HEK293 (cell line): ENCODE data around the gene EFCAB10.
A peak's percentile ranks its signal among the peaks of the same experiment; 100 is the strongest.
"Not testable (repeated sequence)": the region's sequence is repeated elsewhere in the genome, so short reads cannot be mapped to it uniquely, and the experiment has no call there.

Experiments used
- CTCF ChIA-PET: fragments of 350-600 bp; formaldehyde crosslinking; extraction: SDS; loops from one replicate; lab custom pipeline; 2021; ENCODE audit warnings: antibody characterized with exemption; lab: Yijun Ruan, JAX
- POLR2A ChIA-PET: fragments of 300-600 bp; formaldehyde crosslinking; extraction: SDS; loops from one replicate; lab custom pipeline; 2020; ENCODE audit warnings: antibody characterized with exemption, inconsistent platforms; lab: Yijun Ruan, JAX
- H3K27ac ChIP-seq: fragments of 200-500 bp; sonication (Bioruptor generic); 2 replicates; pipeline ENCODE4 v1.5.1; 2014; ENCODE audit warnings: low read depth, low read length, control low read depth, inconsistent platforms; ENCODE audit errors: extremely low read depth
- H3K36me3 ChIP-seq, 2 experiments: fragments of 200-500 bp in 1 of 2; sonication (Bioruptor generic) in 1 of 2; 1 replicate in 1 of 2; 2 replicates in 1 of 2; pipeline ENCODE4 v1.5.1; 2014 to 2017; ENCODE audit warnings: inconsistent platforms in 2 of 2, low read length in 2 of 2; ENCODE audit not compliant: control insufficient read depth in 2 of 2, insufficient read depth in 1 of 2
- H3K4me1 ChIP-seq: fragments of 200-500 bp; sonication (Bioruptor generic); 2 replicates; pipeline ENCODE4 v1.5.1; 2014; ENCODE audit warnings: mild to moderate bottlenecking, low read length, inconsistent platforms; ENCODE audit not compliant: control insufficient read depth, insufficient read depth
- H3K4me3 ChIP-seq: 2 replicates; pipeline ENCODE4 v1.5.1; 2011; ENCODE audit warnings: low read depth, mild to moderate bottlenecking, control low read depth, low read length, moderate library complexity
- H3K9me3 ChIP-seq: fragments of 200-500 bp; sonication (Bioruptor generic); 2 replicates; pipeline ENCODE4 v1.5.1; 2014; ENCODE audit warnings: low read depth, low read length, inconsistent platforms; ENCODE audit not compliant: control insufficient read depth, insufficient read depth
- RBAK ChIP-seq: fragments of 450-650 bp; formaldehyde crosslinking; IDR thresholded peaks from 2 replicates; pipeline ENCODE4 v1.5.1; 2016; ENCODE audit warnings: missing biosample characterization, missing genetic modification characterization
- REST ChIP-seq: fragments of 450-650 bp; formaldehyde crosslinking; IDR thresholded peaks from 2 replicates; pipeline ENCODE4 v1.5.1; 2016; ENCODE audit warnings: missing biosample characterization, missing genetic modification characterization
- ZBTB11 ChIP-seq: fragments of 450-650 bp; formaldehyde crosslinking; conservative IDR thresholded peaks from 2 replicates; pipeline ENCODE4 v1.5.1; 2016; ENCODE audit warnings: low read depth, missing biosample characterization, missing genetic modification characterization
- ZBTB8A ChIP-seq: fragments of 450-650 bp; formaldehyde crosslinking; IDR thresholded peaks from 2 replicates; pipeline ENCODE4 v1.5.1; 2016; ENCODE audit warnings: missing biosample characterization, missing genetic modification characterization
- ZFP37 ChIP-seq: fragments of 450-650 bp; formaldehyde crosslinking; IDR thresholded peaks from 2 replicates; pipeline ENCODE4 v1.5.1; 2016; ENCODE audit warnings: missing biosample characterization, missing genetic modification characterization
- ZNF121 ChIP-seq: fragments of 450-650 bp; formaldehyde crosslinking; IDR thresholded peaks from 2 replicates; pipeline ENCODE4 v1.5.1; 2016; ENCODE audit warnings: missing biosample characterization, missing genetic modification characterization
- ZNF140 ChIP-seq: fragments of 450-650 bp; formaldehyde crosslinking; IDR thresholded peaks from 2 replicates; pipeline ENCODE4 v1.5.1; 2016; ENCODE audit warnings: missing biosample characterization, missing genetic modification characterization
- ZNF202 ChIP-seq: fragments of 450-650 bp; formaldehyde crosslinking; IDR thresholded peaks from 2 replicates; pipeline ENCODE4 v1.5.1; 2016; ENCODE audit warnings: missing biosample characterization, missing genetic modification characterization, borderline replicate concordance
- ZNF266 ChIP-seq: fragments of 450-650 bp; formaldehyde crosslinking; IDR thresholded peaks from 2 replicates; pipeline ENCODE4 v1.5.1; 2016; ENCODE audit warnings: missing biosample characterization, missing genetic modification characterization, low read depth
- ZNF341 ChIP-seq: fragments of 450-650 bp; formaldehyde crosslinking; IDR thresholded peaks from 2 replicates; pipeline ENCODE4; 2016; ENCODE audit warnings: low read depth, missing biosample characterization, missing genetic modification characterization
- ZNF354C ChIP-seq: fragments of 450-650 bp; formaldehyde crosslinking; IDR thresholded peaks from 2 replicates; pipeline ENCODE4 v1.5.1; 2016; ENCODE audit warnings: missing biosample characterization, missing genetic modification characterization, low read depth, borderline replicate concordance
- ZNF394 ChIP-seq: fragments of 450-650 bp; formaldehyde crosslinking; IDR thresholded peaks from 2 replicates; pipeline ENCODE4 v1.5.1; 2016; ENCODE audit warnings: missing biosample characterization, missing genetic modification characterization, mild to moderate bottlenecking, moderate library complexity, borderline replicate concordance
- ZNF426 ChIP-seq: fragments of 450-650 bp; formaldehyde crosslinking; IDR thresholded peaks from 2 replicates; pipeline ENCODE4 v1.5.1; 2017; ENCODE audit warnings: missing biosample characterization, missing genetic modification characterization, mild to moderate bottlenecking, inconsistent platforms, moderate library complexity
- ZNF433 ChIP-seq: fragments of 450-650 bp; formaldehyde crosslinking; IDR thresholded peaks from 2 replicates; pipeline ENCODE4 v1.5.1; 2016; ENCODE audit warnings: missing biosample characterization, missing genetic modification characterization, low read depth
- ZNF501 ChIP-seq: fragments of 450-650 bp; formaldehyde crosslinking; IDR thresholded peaks from 2 replicates; pipeline ENCODE4 v1.5.1; 2016; ENCODE audit warnings: missing biosample characterization, missing genetic modification characterization
- ZNF510 ChIP-seq: fragments of 450-650 bp; formaldehyde crosslinking; IDR thresholded peaks from 2 replicates; pipeline ENCODE4 v1.5.1; 2018; ENCODE audit warnings: mild to moderate bottlenecking, missing genetic modification characterization, missing biosample characterization; ENCODE audit not compliant: insufficient replicate concordance
- ZNF518A ChIP-seq: fragments of 450-650 bp; formaldehyde crosslinking; conservative IDR thresholded peaks from 2 replicates; pipeline ENCODE4 v1.5.1; 2016; ENCODE audit warnings: low read depth, missing biosample characterization, missing genetic modification characterization
- ZNF555 ChIP-seq: fragments of 450-650 bp; formaldehyde crosslinking; conservative IDR thresholded peaks from 2 replicates; pipeline ENCODE4 v1.5.1; 2017; ENCODE audit warnings: missing biosample characterization, mild to moderate bottlenecking, missing genetic modification characterization, inconsistent platforms
- ZNF558 ChIP-seq: fragments of 450-650 bp; formaldehyde crosslinking; IDR thresholded peaks from 2 replicates; pipeline ENCODE4 v1.5.1; 2016; ENCODE audit warnings: missing biosample characterization, missing genetic modification characterization
- ZNF560 ChIP-seq: fragments of 450-650 bp; formaldehyde crosslinking; IDR thresholded peaks from 2 replicates; pipeline ENCODE4 v1.5.1; 2017; ENCODE audit warnings: missing biosample characterization, missing genetic modification characterization, borderline replicate concordance
- ZNF580 ChIP-seq: fragments of 450-650 bp; formaldehyde crosslinking; IDR thresholded peaks from 2 replicates; pipeline ENCODE4 v1.5.1; 2016; ENCODE audit warnings: missing biosample characterization, missing genetic modification characterization
- ZNF623 ChIP-seq: fragments of 450-650 bp; formaldehyde crosslinking; IDR thresholded peaks from 2 replicates; pipeline ENCODE4 v1.5.1; 2016; ENCODE audit warnings: missing biosample characterization, missing genetic modification characterization
- ZNF629 ChIP-seq: fragments of 450-650 bp; formaldehyde crosslinking; IDR thresholded peaks from 2 replicates; pipeline ENCODE4 v1.5.1; 2017; ENCODE audit warnings: missing biosample characterization, missing genetic modification characterization
- ZNF654 ChIP-seq: fragments of 450-650 bp; formaldehyde crosslinking; IDR thresholded peaks from 2 replicates; pipeline ENCODE4 v1.5.1; 2016; ENCODE audit warnings: low read depth, missing biosample characterization, missing genetic modification characterization
- ZNF664 ChIP-seq: fragments of 450-650 bp; formaldehyde crosslinking; IDR thresholded peaks from 2 replicates; pipeline ENCODE4 v1.5.1; 2016; ENCODE audit warnings: missing biosample characterization, missing genetic modification characterization
- ZXDB ChIP-seq: fragments of 450-650 bp; formaldehyde crosslinking; IDR thresholded peaks from 2 replicates; pipeline ENCODE4 v1.5.1; 2016; ENCODE audit warnings: missing biosample characterization, missing genetic modification characterization

Gene EFCAB10

GRCh38 chr7:105515610-105516009, 65.7 kb downstream of the EFCAB10 start:
- H3K27ac ChIP-seq, H3K4me3 ChIP-seq, H3K9me3 ChIP-seq, CTCF ChIA-PET, H3K4me1 ChIP-seq: not testable (repeated sequence)
- POLR2A ChIA-PET: interaction anchor here (1.3 kb wide), 1 partner anchor 16 kb away, joined by 5 read pairs; the partner anchor contains the start of gene RINT1
- peaks cover 3 to 24% of the 10 kb centered on the region in 2 experiments; a peak in 2 of 3 replicates for H3K36me3 ChIP-seq
- TF ChIP-seq ZNF140 (tag by site-specific recombination) (0 out of 2 replicates have a peak, but pooled peaks have one; percentile 79), REST (peak; percentile 66; the same call in 1 of the 2 replicates), ZBTB8A (peak; percentile 82), ZNF654 (tag by site-specific recombination) (peak; percentile 48), ZNF560 (tag by site-specific recombination) (peak; percentile 77), ZNF510 (peak; percentile 84), ZNF629 (tag by site-specific recombination) (0 out of 2 replicates have a peak, but pooled peaks have one; percentile 41), ZBTB11 (tag by site-specific recombination) (peak; percentile 85), ZNF501 (tag by site-specific recombination) (peak; percentile 61; the same call in 1 of the 2 replicates), ZXDB (peak; percentile 54; the same call in 1 of the 2 replicates), ZNF664 (tag by site-specific recombination) (peak; percentile 66), ZNF623 (tag by site-specific recombination) (peak; percentile 77), ZNF426 (tag by site-specific recombination) (peak; percentile 92), ZNF266 (tag by site-specific recombination) (0 out of 2 replicates have a peak, but pooled peaks have one; percentile 62), ZNF580 (tag by site-specific recombination) (0 out of 2 replicates have a peak, but pooled peaks have one; percentile 36), ZNF121 (tag by site-specific recombination) (peak; percentile 67), ZNF394 (tag by site-specific recombination) (peak; percentile 95), ZNF555 (tag by site-specific recombination) (peak; percentile 84), ZNF354C (peak; percentile 45; the same call in 1 of the 2 replicates), ZFP37 (tag by site-specific recombination) (0 out of 2 replicates have a peak, but pooled peaks have one; percentile 62), ZNF433 (tag by site-specific recombination) (peak; percentile 64; the same call in 1 of the 2 replicates), ZNF341 (0 out of 2 replicates have a peak, but pooled peaks have one; percentile 30), ZNF558 (tag by site-specific recombination) (peak; percentile 69), ZNF518A (tag by site-specific recombination) (peak; percentile 89), RBAK (peak; percentile 71), ZNF202 (tag by site-specific recombination) (peak; percentile 77; the same call in 1 of the 2 replicates)
